ENCODE measurements around the gene DBNL.
"Not testable (repeated sequence)": the region's sequence is repeated elsewhere in the genome, so short reads cannot be mapped to it uniquely, and the experiment has no call there.

DNA sequence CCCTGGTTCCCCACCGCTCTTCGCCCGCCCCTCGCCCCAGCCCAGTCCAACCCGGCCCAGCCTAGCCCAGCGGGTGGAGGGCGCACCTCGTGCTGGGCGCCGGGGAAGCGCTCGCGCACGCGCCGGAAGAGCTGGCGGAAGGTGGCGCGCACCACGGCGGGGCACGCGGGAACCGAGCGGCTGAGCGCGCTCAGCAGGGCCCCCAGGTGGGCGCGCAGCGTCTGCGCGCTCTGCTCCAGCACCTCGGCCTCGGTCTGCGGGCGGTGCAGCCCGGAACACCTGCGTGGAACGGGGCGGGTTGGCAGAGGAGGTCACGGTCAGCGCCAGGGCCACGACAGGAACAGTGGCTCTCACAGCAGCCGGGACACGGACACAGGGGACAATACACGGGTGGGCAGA lies 4.0 kb upstream of the DBNL start:
- TF ChIP-seq EZH2 (IDR thresholded peaks at IDR 0.05); POLR2AphosphoS5 (IDR thresholded peaks at IDR 0.05; ENCODE audit: borderline replicate concordance, low read depth, low read length): not testable (repeated sequence)
